HepG2 (cell line): Measurements from ENCODE around the gene PGA3.
"Not testable (repeated sequence)": the region's sequence is repeated elsewhere in the genome, so short reads cannot be mapped to it uniquely, and the experiment has no call there.

Experiments
- CBFB ChIP-seq: sonication (generic); formaldehyde crosslinking; IDR thresholded peaks from 2 replicates; pipeline ENCODE4 v1.4.0; 2020; ENCODE audit warnings: missing genetic modification reagents
- CTCF ChIP-seq: sonication (generic); formaldehyde crosslinking; IDR thresholded peaks from 2 replicates; pipeline ENCODE4 v1.5.0; 2020; ENCODE audit warnings: mild to moderate bottlenecking, missing genetic modification reagents, moderate library complexity
- PAX8 ChIP-seq: sonication (generic); formaldehyde crosslinking; IDR thresholded peaks from 2 replicates; pipeline ENCODE4 v1.8.0; 2022; ENCODE audit warnings: mild to moderate bottlenecking, missing genetic modification reagents, borderline replicate concordance
- POLR2A ChIP-seq, 2 experiments: IDR thresholded peaks; 2 replicates each; pipeline ENCODE4 v1.6.1; 2011; ENCODE audit warnings: low read depth in 2 of 2, low read length in 2 of 2, mild to moderate bottlenecking in 1 of 2, moderate library complexity in 1 of 2; ENCODE audit not compliant: insufficient read depth in 1 of 2
- POLR2AphosphoS5 ChIP-seq: IDR thresholded peaks from 2 replicates; pipeline ENCODE4 v1.6.1; 2012; ENCODE audit warnings: low read depth, low read length
- SUZ12 ChIP-seq: fragments of 150-350 bp; IDR thresholded peaks from 2 replicates; pipeline ENCODE4 v1.6.1; 2014; ENCODE audit warnings: low read depth, low read length
- TF ChIP-seq, protein P1 (sequence below), 2 experiments: sonication (generic) in 1 of 2; formaldehyde crosslinking in 1 of 2; IDR thresholded peaks; 2 replicates each; pipeline versions ENCODE4 v1.5.1 to v1.6.1; 2011 to 2020; ENCODE audit warnings: borderline replicate concordance in 1 of 2, low read depth in 1 of 2, low read length in 1 of 2, mild to moderate bottlenecking in 1 of 2, missing genetic modification reagents in 1 of 2, moderate library complexity in 1 of 2

GRCh38 chr11:61204502-61205059 is 1.3 kb downstream of the PGA3 start:
- TF ChIP-seq SUZ12; POLR2AphosphoS5; PAX8 (CRISPR knock-in tag); POLR2A (IDR thresholded peaks at IDR 0.05; ENCODE audit: insufficient read depth in 1 of 2, low read depth in 2 of 2, low read length in 2 of 2); CTCF; CBFB: not testable (repeated sequence)
- TF ChIP-seq, protein P1, sequence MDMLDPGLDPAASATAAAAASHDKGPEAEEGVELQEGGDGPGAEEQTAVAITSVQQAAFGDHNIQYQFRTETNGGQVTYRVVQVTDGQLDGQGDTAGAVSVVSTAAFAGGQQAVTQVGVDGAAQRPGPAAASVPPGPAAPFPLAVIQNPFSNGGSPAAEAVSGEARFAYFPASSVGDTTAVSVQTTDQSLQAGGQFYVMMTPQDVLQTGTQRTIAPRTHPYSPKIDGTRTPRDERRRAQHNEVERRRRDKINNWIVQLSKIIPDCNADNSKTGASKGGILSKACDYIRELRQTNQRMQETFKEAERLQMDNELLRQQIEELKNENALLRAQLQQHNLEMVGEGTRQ (IDR thresholded peaks at IDR 0.05; ENCODE audit: low read depth, low read length): not testable (repeated sequence)
- TF ChIP-seq, protein P1 (CRISPR knock-in tag; IDR thresholded peaks at IDR 0.05; ENCODE audit: borderline replicate concordance): not testable (repeated sequence)
